GM18498 (cell line): ENCODE measurements around the gene STAG3.
"Not testable (repeated sequence)": the region's sequence is repeated elsewhere in the genome, so short reads cannot be mapped to it uniquely, and the experiment has no call there.

Experiments
- ATAC-seq: cut with Tn5 transposase; IDR thresholded peaks from one replicate; pipeline ENCODE4 v1.9.1; 2021; ENCODE audit warnings: mild to moderate bottlenecking, moderate library complexity; ENCODE audit not compliant: unreplicated experiment

Gene STAG3

GRCh38 chr7:100209493-100209892, 31.8 kb downstream of the STAG3 start:
- ATAC-seq: no peak

DNA sequence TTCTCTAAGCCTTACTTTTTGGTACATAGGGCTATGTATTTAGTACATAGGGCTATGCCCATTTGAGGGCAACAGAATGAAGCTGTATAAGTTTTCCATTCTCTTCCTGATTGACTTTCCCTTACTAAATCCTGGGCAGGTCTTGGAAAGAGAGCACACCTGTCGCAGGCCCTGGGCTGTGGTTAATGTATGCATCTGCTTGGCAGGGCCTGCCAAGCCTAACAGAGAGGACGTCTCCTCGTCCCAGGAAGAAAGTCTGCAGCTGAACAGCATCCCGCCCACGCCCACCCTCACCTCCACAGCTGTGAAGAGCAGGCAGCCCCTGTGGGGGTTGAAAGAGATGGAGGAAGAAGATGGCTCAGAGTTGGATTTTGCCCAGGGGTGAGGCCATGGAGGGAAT, 33.1 kb downstream of the STAG3 start:
- no peak for ATAC-seq

DNA sequence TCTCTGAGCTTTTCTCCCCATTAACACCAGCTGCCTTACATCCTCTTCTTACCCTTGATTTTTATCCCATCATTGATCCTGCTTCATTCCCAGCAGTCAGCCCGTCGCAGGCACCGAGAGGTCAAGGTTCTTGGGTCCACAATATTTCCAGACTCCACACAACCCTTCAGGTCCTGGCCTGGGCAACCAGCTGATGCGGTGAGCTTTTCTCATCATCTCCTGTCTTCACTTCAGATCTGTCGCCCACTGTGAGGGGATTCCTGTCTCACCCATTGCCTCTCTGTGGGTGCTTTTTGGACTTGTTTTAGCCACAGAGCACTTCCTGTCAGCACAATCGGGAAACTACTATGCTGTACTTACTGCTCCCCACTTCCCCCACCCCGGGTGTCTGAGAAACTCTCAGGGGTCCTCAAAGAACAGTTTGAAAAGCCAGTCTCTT, 33.6 kb downstream of the STAG3 start:
- no peak for ATAC-seq

- ATAC-seq: no peak
Observed at GRCh38 chr7:100212631-100213286, 35.0 kb downstream of the STAG3 start.

- ATAC-seq: no peak
Observed at GRCh38 chr7:100213672-100214071, 36.0 kb downstream of the STAG3 start.

GRCh38 chr7:100214356-100214755, 36.6 kb downstream of the STAG3 start:
- not testable (repeated sequence) for ATAC-seq

GRCh38 chr7:100215895-100216294, 38.2 kb downstream of the STAG3 start:
- no peak for ATAC-seq

- peak; percentile 6 for ATAC-seq
Observed at GRCh38 chr7:100217934-100218333, 40.2 kb downstream of the STAG3 start.

DNA sequence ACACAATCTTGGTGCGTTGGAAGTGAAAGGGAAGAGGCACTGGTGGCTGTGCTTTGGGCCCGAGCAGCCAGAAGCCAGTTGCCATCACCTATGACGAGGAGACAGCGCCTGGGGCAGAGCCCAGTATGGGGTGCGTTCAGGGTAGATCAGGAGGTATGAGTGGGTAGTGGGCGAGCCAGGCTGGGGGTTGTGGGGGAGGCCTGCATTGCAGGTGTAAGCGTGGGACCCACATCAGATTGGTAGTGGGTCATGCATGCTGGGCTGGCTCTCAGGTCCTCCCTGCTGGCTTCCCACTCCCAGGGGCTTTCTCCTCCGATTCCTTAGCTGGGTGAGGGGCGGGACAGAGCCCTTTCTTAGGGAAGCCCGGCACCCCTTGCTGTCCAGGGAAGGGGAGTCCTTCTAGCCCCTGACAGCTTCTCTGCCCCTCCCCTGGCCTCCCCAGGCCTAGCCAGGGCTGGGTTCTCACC, 41.6 kb downstream of the STAG3 start:
- no peak for ATAC-seq

- not testable (repeated sequence) for ATAC-seq
Observed at GRCh38 chr7:100219801-100220585, 42.3 kb downstream of the STAG3 start, which contains the start of gene PVRIG. TSS of gene PVRIG (plus strand) at chr7:100219949. CDS start at chr7:100219971, 22 bp downstream.

- ATAC-seq: peak; percentile 16
Observed at GRCh38 chr7:100220586-100221230, 43.0 kb downstream of the STAG3 start.

GRCh38 chr7:100221231-100221718, 43.6 kb downstream of the STAG3 start:
- peak; percentile 53 for ATAC-seq

GRCh38 chr7:100221767-100222444, 44.2 kb downstream of the STAG3 start:
- ATAC-seq: no peak

GRCh38 chr7:100222445-100223132, 44.9 kb downstream of the STAG3 start:
- ATAC-seq: no peak

DNA sequence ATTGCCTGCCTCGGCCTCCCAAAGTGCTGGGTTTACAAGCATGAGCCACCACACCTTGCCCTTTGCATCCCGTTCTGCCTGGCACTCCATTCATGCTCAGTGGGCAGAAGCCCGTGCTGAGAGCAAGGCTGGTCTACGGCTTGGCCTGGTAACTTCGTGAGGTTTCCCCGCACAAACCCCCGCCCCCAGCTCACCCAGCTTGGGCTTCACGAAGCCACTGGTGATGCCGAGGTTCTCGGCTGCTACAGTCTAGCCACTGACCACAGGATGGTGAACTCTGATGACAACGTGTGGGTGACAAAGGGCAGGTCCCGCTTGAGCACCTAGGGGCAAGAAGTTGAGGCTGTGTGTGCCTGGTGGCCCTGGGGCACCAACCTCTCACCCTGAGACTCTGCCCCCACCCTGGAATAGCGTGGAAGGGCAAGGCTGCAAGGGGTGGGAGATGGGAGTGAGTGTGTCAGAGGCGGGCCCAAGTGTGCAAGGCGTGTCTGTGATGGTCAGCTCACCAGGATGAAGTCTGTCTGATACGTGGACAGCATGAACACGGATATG, 45.7 kb downstream of the STAG3 start:
- not testable (repeated sequence) for ATAC-seq

DNA sequence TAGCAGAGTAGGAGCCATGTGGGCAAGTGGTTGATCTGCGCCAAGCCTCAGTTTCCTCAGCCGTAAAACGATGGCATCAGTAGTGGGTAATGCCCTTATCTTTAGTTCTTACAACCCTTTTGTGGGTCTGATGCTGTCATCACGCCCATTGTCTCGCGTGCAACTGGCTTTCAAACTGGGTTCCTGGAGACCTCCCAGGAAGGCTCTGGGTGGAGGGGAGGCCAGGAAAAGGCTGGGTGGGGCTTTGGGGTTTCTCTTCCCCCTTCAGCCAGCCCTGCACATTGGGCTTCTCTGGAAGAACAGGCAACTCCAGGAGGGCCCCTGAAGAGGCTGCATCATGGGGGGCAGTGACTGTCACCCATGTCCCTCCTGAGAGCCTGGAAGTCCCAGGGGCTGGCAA, 47.2 kb downstream of the STAG3 start:
- not testable (repeated sequence) for ATAC-seq

DNA sequence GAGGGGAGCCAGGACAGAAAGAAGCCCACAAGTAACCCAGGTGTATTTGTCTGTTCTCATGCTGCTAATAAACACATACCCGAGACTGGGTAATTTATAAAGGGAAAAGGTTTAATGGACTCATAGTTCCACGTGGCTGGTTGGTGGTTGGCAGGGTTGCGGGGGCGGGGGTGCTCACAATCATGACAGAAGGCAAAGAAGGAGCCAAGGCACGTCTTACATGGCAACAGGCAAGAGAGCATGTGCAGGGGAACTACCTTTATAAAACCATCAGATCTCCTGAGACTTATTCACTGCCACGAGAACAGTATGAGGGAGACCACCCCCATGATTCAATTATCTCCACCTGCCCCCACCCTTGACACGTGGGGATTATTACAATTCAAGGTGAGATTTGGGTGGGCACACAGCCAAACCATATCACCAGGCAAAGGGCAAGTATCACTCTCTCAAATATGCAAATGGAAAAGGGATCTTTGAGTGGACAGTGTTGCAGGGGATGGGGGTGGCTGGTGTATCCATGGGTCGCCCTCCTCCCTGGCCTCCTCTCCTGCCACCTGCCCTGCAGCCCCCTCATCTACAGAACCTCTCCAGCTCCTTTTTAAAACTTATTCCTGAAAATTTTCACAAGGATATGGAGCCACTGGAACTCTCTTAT, 57.1 kb downstream of the STAG3 start:
- not testable (repeated sequence) for ATAC-seq

- ATAC-seq: not testable (repeated sequence)
Observed at GRCh38 chr7:100239975-100240374, 62.3 kb downstream of the STAG3 start.

DNA sequence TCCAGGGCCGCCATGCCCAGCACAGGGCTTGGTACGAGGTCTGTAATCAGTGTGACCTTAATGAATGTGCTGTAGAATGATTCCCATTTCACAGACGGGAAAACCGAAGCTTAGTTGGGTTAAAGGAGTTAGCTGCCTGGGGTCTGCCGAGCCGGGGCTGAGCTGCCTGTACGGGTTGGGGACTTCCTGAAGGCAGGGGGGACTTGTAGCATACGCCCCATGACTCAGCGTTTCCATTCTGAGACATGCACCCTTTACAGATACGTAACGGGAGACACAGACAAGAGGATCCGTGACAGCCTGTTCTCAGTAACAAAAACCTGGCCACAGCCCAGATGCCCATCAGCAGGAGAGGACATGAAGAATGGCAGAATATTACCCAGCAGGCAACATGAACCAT, 65.7 kb downstream of the STAG3 start:
- ATAC-seq: peak; percentile 68
